MM.1S (cell line): Measurements from ENCODE around the gene CACNA1D.

Experiments used
- CTCF ChIP-seq: fragments of 300-600 bp; sonication (generic); IDR thresholded peaks from 2 replicates; pipeline ENCODE4 v1.5.1; 2016; ENCODE audit warnings: antibody characterized with exemption, low read length, mixed read lengths
- EZH2 ChIP-seq: fragments of 300-600 bp; sonication (generic); optimal IDR thresholded peaks from 2 replicates; pipeline ENCODE3; 2017; ENCODE audit warnings: low read depth, mild to moderate bottlenecking, antibody characterized with exemption, low read length, mixed read lengths

DNA sequence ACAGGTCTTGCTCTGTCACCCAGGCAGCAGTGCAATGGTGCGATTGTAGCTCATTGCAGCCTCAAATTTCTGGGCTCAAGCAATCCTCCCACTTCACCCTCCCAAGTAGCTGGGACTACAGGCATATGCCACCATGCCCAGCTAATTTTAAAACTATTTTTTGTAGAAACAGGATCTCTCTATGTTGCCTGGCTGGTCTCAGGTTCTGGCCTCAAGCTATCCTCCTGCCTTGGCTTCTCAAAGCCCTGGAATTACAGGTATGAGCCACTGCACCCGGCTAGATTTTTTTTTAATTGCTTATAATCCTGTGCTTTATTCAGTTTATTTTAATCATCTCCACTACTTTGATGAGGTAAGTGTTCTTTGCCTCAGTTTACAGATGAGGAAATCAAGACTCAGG, 195.3 kb downstream of the CACNA1D start:
- TF ChIP-seq CTCF, result no peak
- no peak for TF ChIP-seq EZH2
